Measurements from ENCODE around the gene MUC5B. TPM values are rescaled to one million over a fixed set of nuclear protein-coding genes. Genes with fewer than 3 reads are reported as not detected.

The MUC5B gene
- total RNA-seq, 1 experiment from 2014 or later = 1.6 TPM

GRCh38 chr11:1177020-1177770 lies 45.7 kb upstream of the MUC5B start:
- CTCF ChIA-PET = no interaction called here
- no peaks in the 10 kb centered on the region for H3K27me3 Mint-ChIP-seq (ENCODE audit: low read depth)
- no peak overlapping the region for H3K4me3 Mint-ChIP-seq
- POLR2A ChIA-PET = no interaction called here
- no peaks in the 10 kb centered on the region for H3K4me1 Mint-ChIP-seq
- ATAC-seq (no peak), DNase-seq (ENCODE audit: low spot score) (no peak)
- peaks cover 10% of the 10 kb centered on the region for H3K9me3 Mint-ChIP-seq
- peaks cover 7% of the 10 kb centered on the region for H3K36me3 Mint-ChIP-seq
- no peak overlapping the region for H3K27ac Mint-ChIP-seq
- TF ChIP-seq NR2C2 (CRISPR knock-in tag; IDR thresholded peaks at IDR 0.05) (no peak), JUN (CRISPR knock-in tag; IDR thresholded peaks at IDR 0.05) (no peak), NR3C1 (CRISPR knock-in tag; conservative IDR thresholded peaks at IDR 0.05; ENCODE audit: low read depth) (no peak), AR (CRISPR knock-in tag; IDR thresholded peaks at IDR 0.05) (no peak), ZNF263 (CRISPR knock-in tag; IDR thresholded peaks at IDR 0.05; ENCODE audit: low read depth) (no peak), NFATC4 (CRISPR knock-in tag; IDR thresholded peaks at IDR 0.05) (no peak), ZNF121 (CRISPR knock-in tag; IDR thresholded peaks at IDR 0.05) (no peak), FOXP1 (CRISPR knock-in tag; IDR thresholded peaks at IDR 0.05; ENCODE audit: borderline replicate concordance) (no peak), CBFB (CRISPR knock-in tag; IDR thresholded peaks at IDR 0.05; ENCODE audit: low read depth) (no peak), ZNF671 (CRISPR knock-in tag; IDR thresholded peaks at IDR 0.05) (no peak), HMGA2 (CRISPR knock-in tag; IDR thresholded peaks at IDR 0.05) (no peak), USF1 (CRISPR knock-in tag; IDR thresholded peaks at IDR 0.05) (no peak), ATF1 (CRISPR knock-in tag; IDR thresholded peaks at IDR 0.05) (no peak)
- TF ChIP-seq, protein P1, sequence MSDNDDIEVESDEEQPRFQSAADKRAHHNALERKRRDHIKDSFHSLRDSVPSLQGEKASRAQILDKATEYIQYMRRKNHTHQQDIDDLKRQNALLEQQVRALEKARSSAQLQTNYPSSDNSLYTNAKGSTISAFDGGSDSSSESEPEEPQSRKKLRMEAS (CRISPR knock-in tag; IDR thresholded peaks at IDR 0.05) = no peak

- peaks cover 10% of the 10 kb centered on the region for H3K9me3 Mint-ChIP-seq
- no peaks in the 10 kb centered on the region for H3K4me1 Mint-ChIP-seq
- CTCF ChIA-PET = no interaction called here
These were observed 45.1 kb upstream of the MUC5B start for GRCh38 chr11:1177771-1178090.

More at GRCh38 chr11:1177771-1178090, 45.1 kb upstream of the MUC5B start:
- TF ChIP-seq TCF7 (CRISPR knock-in tag; IDR thresholded peaks at IDR 0.05; ENCODE audit: low read depth) = no peak
- TF ChIP-seq GABPB1 (CRISPR knock-in tag; IDR thresholded peaks at IDR 0.05) = no peak
- no peak for TF ChIP-seq MXD4 (CRISPR knock-in tag; IDR thresholded peaks at IDR 0.05; ENCODE audit: borderline replicate concordance)
- no peak for TF ChIP-seq PREB (CRISPR knock-in tag; IDR thresholded peaks at IDR 0.05; ENCODE audit: borderline replicate concordance)
- no peak for TF ChIP-seq GTF2I (CRISPR knock-in tag; conservative IDR thresholded peaks at IDR 0.05)
- TF ChIP-seq, protein P2, sequence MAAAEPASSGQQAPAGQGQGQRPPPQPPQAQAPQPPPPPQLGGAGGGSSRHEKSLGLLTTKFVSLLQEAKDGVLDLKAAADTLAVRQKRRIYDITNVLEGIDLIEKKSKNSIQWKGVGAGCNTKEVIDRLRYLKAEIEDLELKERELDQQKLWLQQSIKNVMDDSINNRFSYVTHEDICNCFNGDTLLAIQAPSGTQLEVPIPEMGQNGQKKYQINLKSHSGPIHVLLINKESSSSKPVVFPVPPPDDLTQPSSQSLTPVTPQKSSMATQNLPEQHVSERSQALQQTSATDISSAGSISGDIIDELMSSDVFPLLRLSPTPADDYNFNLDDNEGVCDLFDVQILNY (CRISPR knock-in tag; IDR thresholded peaks at IDR 0.05) = no peak
- TF ChIP-seq OVOL2 (CRISPR knock-in tag; IDR thresholded peaks at IDR 0.05; ENCODE audit: borderline replicate concordance) = no peak
- TF ChIP-seq NR3C1 (CRISPR knock-in tag; conservative IDR thresholded peaks at IDR 0.05; ENCODE audit: low read depth) = no peak
- TF ChIP-seq ZBTB21 (CRISPR knock-in tag; IDR thresholded peaks at IDR 0.05; ENCODE audit: borderline replicate concordance) = no peak
- TF ChIP-seq ZNF121 (CRISPR knock-in tag; IDR thresholded peaks at IDR 0.05) = no peak
- no peak for TF ChIP-seq NR2C2 (CRISPR knock-in tag; IDR thresholded peaks at IDR 0.05)
- no peak for TF ChIP-seq ZNF138 (CRISPR knock-in tag; conservative IDR thresholded peaks at IDR 0.05)
- no peak overlapping the region for H3K4me3 Mint-ChIP-seq
- POLR2A ChIA-PET = no interaction called here
- H3K27me3 Mint-ChIP-seq (ENCODE audit: low read depth) = no peaks in the 10 kb centered on the region
- DNase-seq (ENCODE audit: low spot score) = no peak
- no peak overlapping the region for H3K27ac Mint-ChIP-seq
- ATAC-seq = no peak
- H3K36me3 Mint-ChIP-seq = peaks cover 7% of the 10 kb centered on the region

All from WTC11 (cell line).